ENCODE measurements around the gene EEF1AKMT3.
A peak's percentile ranks its signal among the peaks of the same experiment; 100 is the strongest.

EEF1AKMT3 gene

DNA sequence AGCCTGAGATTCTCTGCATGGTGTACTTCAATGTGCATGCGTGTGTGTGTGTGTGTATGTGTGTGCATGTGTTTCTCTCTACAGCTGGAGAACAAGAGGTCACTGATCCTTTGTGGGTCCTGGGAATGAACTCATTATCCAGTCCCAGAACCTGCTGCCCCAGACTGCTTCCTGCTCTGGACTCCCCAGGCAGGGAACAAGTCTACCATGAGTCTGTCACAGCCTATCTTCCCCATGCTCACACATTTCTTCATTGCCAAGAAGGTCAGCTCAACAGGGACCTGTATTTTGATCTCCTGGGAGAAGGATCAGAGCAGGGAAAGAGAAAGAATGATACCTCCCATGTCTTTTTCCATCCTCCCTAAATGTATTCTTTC, 31.0 kb upstream of the EEF1AKMT3 start:
- no peak for ATAC-seq (ENCODE audit: insufficient read depth, low read depth)
- Histone ChIP-seq H3K79me2 (ENCODE audit: insufficient read depth, low read length) (peaks cover 34% of the 10 kb centered on the region), H3K27ac (ENCODE audit: low read length) (peak overlapping the region; percentile 88), H3K4me3 (ENCODE audit: low read depth in 1 of 2, low read length in 2 of 2) (peak overlapping the region; percentile 36 to 75; a peak in 3 of 4 replicates), H3K4me1 (ENCODE audit: insufficient read depth, low read length) (peaks cover 59% of the 10 kb centered on the region), H3K27me3 (ENCODE audit: insufficient read depth, low read length, poor library complexity) (no peaks in the 10 kb centered on the region), H3K9me3 (ENCODE audit: insufficient read depth, low read length, severe bottlenecking) (no peaks in the 10 kb centered on the region), H3K36me3 (ENCODE audit: insufficient read depth, low read length) (peaks cover 6% of the 10 kb centered on the region), H3K9ac (ENCODE audit: low read depth, low read length) (peak overlapping the region; percentile 61), H4K20me1 (ENCODE audit: insufficient read depth, low read length) (peaks cover 20% of the 10 kb centered on the region), H2AFZ (ENCODE audit: low read depth, low read length) (peak overlapping the region; percentile 83), H3K4me2 (ENCODE audit: insufficient read depth, low read length) (peak overlapping the region; percentile 92)
- no peak for DNase-seq
- TF ChIP-seq, protein P1, sequence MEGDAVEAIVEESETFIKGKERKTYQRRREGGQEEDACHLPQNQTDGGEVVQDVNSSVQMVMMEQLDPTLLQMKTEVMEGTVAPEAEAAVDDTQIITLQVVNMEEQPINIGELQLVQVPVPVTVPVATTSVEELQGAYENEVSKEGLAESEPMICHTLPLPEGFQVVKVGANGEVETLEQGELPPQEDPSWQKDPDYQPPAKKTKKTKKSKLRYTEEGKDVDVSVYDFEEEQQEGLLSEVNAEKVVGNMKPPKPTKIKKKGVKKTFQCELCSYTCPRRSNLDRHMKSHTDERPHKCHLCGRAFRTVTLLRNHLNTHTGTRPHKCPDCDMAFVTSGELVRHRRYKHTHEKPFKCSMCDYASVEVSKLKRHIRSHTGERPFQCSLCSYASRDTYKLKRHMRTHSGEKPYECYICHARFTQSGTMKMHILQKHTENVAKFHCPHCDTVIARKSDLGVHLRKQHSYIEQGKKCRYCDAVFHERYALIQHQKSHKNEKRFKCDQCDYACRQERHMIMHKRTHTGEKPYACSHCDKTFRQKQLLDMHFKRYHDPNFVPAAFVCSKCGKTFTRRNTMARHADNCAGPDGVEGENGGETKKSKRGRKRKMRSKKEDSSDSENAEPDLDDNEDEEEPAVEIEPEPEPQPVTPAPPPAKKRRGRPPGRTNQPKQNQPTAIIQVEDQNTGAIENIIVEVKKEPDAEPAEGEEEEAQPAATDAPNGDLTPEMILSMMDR (IDR thresholded peaks at IDR 0.05; ENCODE audit: borderline replicate concordance, extremely low read depth, low read length, poor library complexity, severe bottlenecking) = no peak
- TF ChIP-seq EZH2 (IDR thresholded peaks at IDR 0.05; ENCODE audit: borderline replicate concordance, low read depth, low read length, severe bottlenecking) = no peak

DNA sequence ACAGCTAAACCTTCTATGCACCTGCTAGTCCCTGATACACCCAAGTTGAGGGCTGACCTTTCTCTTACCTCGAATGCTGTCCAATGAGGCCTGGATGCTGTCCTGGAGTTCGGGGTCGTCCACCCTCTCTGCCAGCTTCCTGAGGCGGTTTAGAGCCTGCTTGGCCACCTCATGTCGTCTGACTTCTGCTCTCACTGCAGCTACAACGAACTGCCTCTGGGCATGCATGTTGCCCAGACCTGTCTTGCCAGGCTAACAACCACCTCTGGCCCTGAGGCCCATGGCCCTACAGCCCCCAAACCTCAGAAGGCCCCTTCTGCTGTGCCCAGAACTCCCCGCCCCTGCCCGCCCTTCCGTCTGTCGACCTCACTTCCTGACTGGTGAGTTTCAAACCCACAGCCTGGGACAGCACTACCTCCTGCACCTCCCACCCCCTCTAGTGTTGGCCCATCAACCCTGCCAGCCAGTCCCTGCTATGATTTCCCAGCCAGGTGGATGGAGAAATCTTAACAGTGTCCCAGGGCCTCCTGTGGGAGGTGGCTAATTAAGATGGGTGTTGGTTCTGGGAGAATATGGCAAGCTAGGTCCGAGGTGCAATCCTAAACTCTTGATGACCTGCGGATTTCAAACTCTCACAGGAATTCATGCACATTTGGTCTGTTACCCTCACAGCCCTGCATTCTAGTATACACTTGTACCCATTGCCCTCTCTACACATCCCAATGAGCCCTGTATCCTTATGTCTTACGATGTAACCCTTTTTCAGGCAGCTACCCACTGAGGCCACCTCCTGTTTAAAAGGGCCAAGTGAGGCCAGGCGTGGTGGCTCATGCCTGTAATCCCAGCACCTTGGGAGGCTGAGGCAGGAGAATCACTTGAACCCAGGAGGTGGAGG, 30.3 kb upstream of the EEF1AKMT3 start:
- ATAC-seq (ENCODE audit: insufficient read depth, low read depth) (peak; percentile 75), DNase-seq (peak; percentile 85)
- Histone ChIP-seq H3K9me3 (ENCODE audit: insufficient read depth, low read length, severe bottlenecking) (no peaks in the 10 kb centered on the region), H4K20me1 (ENCODE audit: insufficient read depth, low read length) (peaks cover 17% of the 10 kb centered on the region), H3K79me2 (ENCODE audit: insufficient read depth, low read length) (peaks cover 34% of the 10 kb centered on the region), H2AFZ (ENCODE audit: low read depth, low read length) (peak overlapping the region; percentile 83), H3K4me2 (ENCODE audit: insufficient read depth, low read length) (peak overlapping the region; percentile 92), H3K4me1 (ENCODE audit: insufficient read depth, low read length) (peaks cover 62% of the 10 kb centered on the region), H3K36me3 (ENCODE audit: insufficient read depth, low read length) (peaks cover 9% of the 10 kb centered on the region), H3K27me3 (ENCODE audit: insufficient read depth, low read length, poor library complexity) (no peaks in the 10 kb centered on the region), H3K9ac (ENCODE audit: low read depth, low read length) (peak overlapping the region; percentile 61), H3K4me3 (ENCODE audit: low read depth in 1 of 2, low read length in 2 of 2) (peak overlapping the region; percentile 36 to 75; a peak in 3 of 4 replicates), H3K27ac (ENCODE audit: low read length) (peak overlapping the region; percentile 88)
- TF ChIP-seq EZH2 (IDR thresholded peaks at IDR 0.05; ENCODE audit: borderline replicate concordance, low read depth, low read length, severe bottlenecking) = no peak
- TF ChIP-seq, protein P1 (IDR thresholded peaks at IDR 0.05; ENCODE audit: borderline replicate concordance, extremely low read depth, low read length, poor library complexity, severe bottlenecking) = peak; percentile 85

DNA sequence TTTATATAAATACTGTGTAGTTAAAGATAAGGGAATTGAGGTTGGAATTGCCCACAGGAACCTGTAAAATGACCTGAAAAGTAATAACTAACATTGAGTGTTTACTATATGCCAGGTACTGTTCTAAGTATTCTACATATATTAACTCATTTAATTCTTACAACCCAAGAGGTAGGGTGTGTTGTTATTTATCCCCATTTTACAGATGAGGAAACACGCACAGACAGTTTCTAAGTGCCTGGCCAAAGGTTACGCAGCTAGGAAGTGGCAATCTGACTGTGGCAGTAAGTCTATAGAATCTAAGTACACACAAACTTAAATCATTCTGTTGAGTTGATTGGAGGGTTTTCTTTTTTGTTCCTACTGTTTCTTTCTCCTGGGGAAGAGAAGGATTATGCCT, 28.6 kb upstream of the EEF1AKMT3 start:
- no peaks in the 10 kb centered on the region for H3K9me3 ChIP-seq (ENCODE audit: insufficient read depth, low read length, severe bottlenecking)
- H3K27ac ChIP-seq (ENCODE audit: low read length) = no peak overlapping the region
- H3K9ac ChIP-seq (ENCODE audit: low read depth, low read length) = peak overlapping the region; percentile 65; the same call in 1 of the 2 replicates
- H3K4me2 ChIP-seq (ENCODE audit: insufficient read depth, low read length) = peak overlapping the region; percentile 68
- no peak for DNase-seq
- no peak for ATAC-seq (ENCODE audit: insufficient read depth, low read depth)
- 0 out of 4 replicates have a peak overlapping the region, but pooled peaks of 1 of the 2 experiments have one; percentile 71 for H3K4me3 ChIP-seq (ENCODE audit: low read depth in 1 of 2, low read length in 2 of 2)
- H3K36me3 ChIP-seq (ENCODE audit: insufficient read depth, low read length) = peaks cover 24% of the 10 kb centered on the region
- peaks cover 62% of the 10 kb centered on the region for H3K4me1 ChIP-seq (ENCODE audit: insufficient read depth, low read length)
- H4K20me1 ChIP-seq (ENCODE audit: insufficient read depth, low read length) = peaks cover 18% of the 10 kb centered on the region
- peaks cover 34% of the 10 kb centered on the region for H3K79me2 ChIP-seq (ENCODE audit: insufficient read depth, low read length)
- no peak for TF ChIP-seq EZH2 (IDR thresholded peaks at IDR 0.05; ENCODE audit: borderline replicate concordance, low read depth, low read length, severe bottlenecking)
- TF ChIP-seq, protein P1 (IDR thresholded peaks at IDR 0.05; ENCODE audit: borderline replicate concordance, extremely low read depth, low read length, poor library complexity, severe bottlenecking) = no peak
- H3K27me3 ChIP-seq (ENCODE audit: insufficient read depth, low read length, poor library complexity) = no peaks in the 10 kb centered on the region
- no peak overlapping the region for H2AFZ ChIP-seq (ENCODE audit: low read depth, low read length)

Data from DND-41 (cell line).